Measurements from ENCODE around the gene OR2AJ1.

Gene OR2AJ1

GRCh38 chr1:247924868-247925267 is at the start of gene OR2AJ1:
Gene OR2AJ1, plus strand, starts transcription at chr1:247924889. Its CDS starts 8,880 bp downstream, at chr1:247933769.
- DNase-seq, result no peak

- DNase-seq, result no peak
Observed at GRCh38 chr1:247883346-247883745, 41.3 kb upstream of the OR2AJ1 start.

GRCh38 chr1:247884797-247885413 is 39.8 kb upstream of the OR2AJ1 start:
- no peak for DNase-seq

GRCh38 chr1:247895163-247895637 is 29.5 kb upstream of the OR2AJ1 start, which contains the start of gene OR2W3:
Gene OR2W3, plus strand, starts transcription at chr1:247895587. Its CDS starts 0 bp downstream, at chr1:247895587.
- no peak for DNase-seq

- DNase-seq, result no peak
Observed at GRCh38 chr1:247895976-247896375, 28.7 kb upstream of the OR2AJ1 start.

- no peak for DNase-seq
Observed at GRCh38 chr1:247904122-247904521, 20.6 kb upstream of the OR2AJ1 start.

GRCh38 chr1:247905181-247905580 is 19.5 kb upstream of the OR2AJ1 start:
- no peak for DNase-seq

GRCh38 chr1:247905910-247906503 is 18.7 kb upstream of the OR2AJ1 start:
- DNase-seq, result no peak

GRCh38 chr1:247906504-247907047 is 18.1 kb upstream of the OR2AJ1 start:
- DNase-seq, result no peak

GRCh38 chr1:247908766-247909165 is 15.9 kb upstream of the OR2AJ1 start:
- no peak for DNase-seq

- DNase-seq, result no peak
Observed at GRCh38 chr1:247913786-247914185, 10.9 kb upstream of the OR2AJ1 start.

GRCh38 chr1:247914941-247915662 is 9.6 kb upstream of the OR2AJ1 start:
- DNase-seq, result no peak

GRCh38 chr1:247919952-247920351 is 4.7 kb upstream of the OR2AJ1 start, which contains the start of gene OR2T8:
Gene OR2T8, plus strand, starts transcription at chr1:247920252. Its CDS starts 766 bp downstream, at chr1:247921018.
- DNase-seq, result no peak

GRCh38 chr1:247923941-247924340 is 748 bp upstream of the OR2AJ1 start:
- no peak for DNase-seq

- no peak for DNase-seq
Observed at GRCh38 chr1:247933989-247934388, 9.3 kb downstream of the OR2AJ1 start.

- no peak for DNase-seq
Observed at GRCh38 chr1:247935781-247936180, 11.1 kb downstream of the OR2AJ1 start.

GRCh38 chr1:247936415-247936814 is 11.7 kb downstream of the OR2AJ1 start:
- no peak for DNase-seq

GRCh38 chr1:247936965-247937734 is 12.5 kb downstream of the OR2AJ1 start:
- DNase-seq, result peak; percentile 40

GRCh38 chr1:247942624-247943023 is 17.9 kb downstream of the OR2AJ1 start:
- no peak for DNase-seq

GRCh38 chr1:247948558-247948957 is 23.9 kb downstream of the OR2AJ1 start, which contains the start of gene OR2L8:
Gene OR2L8, plus strand, starts transcription at chr1:247948858. Its CDS starts 0 bp downstream, at chr1:247948858.
- no peak for DNase-seq

GRCh38 chr1:247953408-247953807 is 28.7 kb downstream of the OR2AJ1 start:
- DNase-seq, result no peak

- DNase-seq, result no peak
Observed at GRCh38 chr1:247961791-247962190, 37.1 kb downstream of the OR2AJ1 start.

Measured in stimulated activated naive CD4-positive, alpha-beta T cell treated with Interleukin-2 at 50 U/mL for 16 hours (primary cell).